ENCODE data around the gene RD3L.

Gene RD3L

GRCh38 chr14:103908580-103908979 lies 33.7 kb downstream of the RD3L start:
- Histone ChIP-seq H3K4me3 (ENCODE audit: low read depth, low read length) (no peak overlapping the region), H3K9me3 (ENCODE audit: control insufficient read depth, insufficient read depth, low read depth, low read length) (no peaks in the 10 kb centered on the region), H3K27me3 (ENCODE audit: control insufficient read depth, insufficient read depth, low read length) (no peaks in the 10 kb centered on the region), H3K27ac (ENCODE audit: low read depth, low read length) (no peak overlapping the region), H3K4me1 (ENCODE audit: control insufficient read depth, insufficient read depth, low read length) (peaks cover 9% of the 10 kb centered on the region; the same call in 1 of the 2 replicates), H3K9ac (ENCODE audit: low read length) (no peak overlapping the region), H3K36me3 (ENCODE audit: control insufficient read depth, insufficient read depth, low read length) (peaks cover 20% of the 10 kb centered on the region)

DNA sequence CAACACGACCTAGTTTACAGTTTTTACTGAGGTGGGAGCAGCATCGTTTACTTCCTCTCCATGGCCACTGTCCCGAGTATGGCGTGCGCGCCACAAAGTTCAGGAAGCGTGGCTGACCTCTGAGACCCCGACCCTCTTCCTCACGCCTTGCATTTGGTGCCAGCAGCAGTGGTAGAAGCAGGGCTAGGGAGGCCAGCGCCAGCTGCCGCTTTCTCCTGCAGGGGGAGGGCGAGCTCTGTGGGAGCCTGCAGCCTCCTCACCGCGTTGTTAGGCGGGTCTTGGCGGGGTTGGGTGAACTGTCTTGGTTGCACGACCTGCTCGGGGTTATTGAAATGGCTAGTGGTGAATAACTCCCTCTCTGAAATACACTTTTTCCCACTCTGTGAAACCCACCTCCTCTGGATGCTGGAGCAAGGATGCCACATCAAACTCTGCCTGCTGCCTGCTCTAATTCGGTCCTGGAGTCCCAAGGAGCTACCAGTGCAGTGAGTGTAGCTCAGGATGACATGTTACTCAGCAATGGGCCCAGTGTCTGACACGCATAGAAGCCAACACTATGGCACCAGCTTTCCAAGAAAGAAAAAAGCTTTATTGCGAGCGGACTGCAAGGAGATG lies 36.4 kb downstream of the RD3L start:
- no peaks in the 10 kb centered on the region for H3K9me3 ChIP-seq (ENCODE audit: control insufficient read depth, insufficient read depth, low read depth, low read length)
- H3K4me3 ChIP-seq (ENCODE audit: low read depth, low read length): no peak overlapping the region
- H3K27ac ChIP-seq (ENCODE audit: low read depth, low read length): no peak overlapping the region
- no peaks in the 10 kb centered on the region for H3K36me3 ChIP-seq (ENCODE audit: control insufficient read depth, insufficient read depth, low read length)
- no peak overlapping the region for H3K9ac ChIP-seq (ENCODE audit: low read length)
- no peaks in the 10 kb centered on the region for H3K27me3 ChIP-seq (ENCODE audit: control insufficient read depth, insufficient read depth, low read length)
- H3K4me1 ChIP-seq (ENCODE audit: control insufficient read depth, insufficient read depth, low read length): peaks cover 9% of the 10 kb centered on the region; the same call in 1 of the 2 replicates

GRCh38 chr14:103904493-103905107 lies 37.7 kb downstream of the RD3L start:
- H3K36me3 ChIP-seq (ENCODE audit: control insufficient read depth, insufficient read depth, low read length): no peaks in the 10 kb centered on the region
- H3K27me3 ChIP-seq (ENCODE audit: control insufficient read depth, insufficient read depth, low read length): no peaks in the 10 kb centered on the region
- H3K4me3 ChIP-seq (ENCODE audit: low read depth, low read length): no peak overlapping the region
- H3K9me3 ChIP-seq (ENCODE audit: control insufficient read depth, insufficient read depth, low read depth, low read length): no peaks in the 10 kb centered on the region
- H3K4me1 ChIP-seq (ENCODE audit: control insufficient read depth, insufficient read depth, low read length): no peaks in the 10 kb centered on the region
- no peak overlapping the region for H3K9ac ChIP-seq (ENCODE audit: low read length)
- no peak overlapping the region for H3K27ac ChIP-seq (ENCODE audit: low read depth, low read length)

DNA sequence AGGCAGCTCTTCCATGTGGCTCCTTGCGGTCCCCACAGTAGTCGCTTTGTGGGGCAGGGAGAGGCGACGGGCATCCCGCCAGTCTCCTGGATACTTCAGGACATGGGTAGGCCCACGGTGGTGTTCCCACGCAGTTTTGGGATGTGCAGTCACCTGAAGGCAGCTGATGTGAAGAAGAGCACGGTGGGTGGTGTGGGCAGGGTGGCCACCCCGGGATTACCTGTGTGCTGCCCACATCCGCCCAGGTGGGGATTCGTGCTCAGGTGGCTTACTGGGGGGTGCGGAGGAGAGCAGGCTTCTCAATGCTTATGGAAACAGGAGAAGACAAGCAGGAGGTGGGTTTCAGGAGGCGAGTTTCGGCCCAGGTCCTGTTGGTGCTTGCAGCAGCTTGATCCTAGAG lies 42.5 kb downstream of the RD3L start:
- Histone ChIP-seq H3K9ac (ENCODE audit: low read length) (no peak overlapping the region), H3K27ac (ENCODE audit: low read depth, low read length) (no peak overlapping the region), H3K4me1 (ENCODE audit: control insufficient read depth, insufficient read depth, low read length) (no peaks in the 10 kb centered on the region), H3K27me3 (ENCODE audit: control insufficient read depth, insufficient read depth, low read length) (peaks cover 5% of the 10 kb centered on the region; the same call in 1 of the 2 replicates), H3K36me3 (ENCODE audit: control insufficient read depth, insufficient read depth, low read length) (no peaks in the 10 kb centered on the region), H3K9me3 (ENCODE audit: control insufficient read depth, insufficient read depth, low read depth, low read length) (peaks cover 9% of the 10 kb centered on the region), H3K4me3 (ENCODE audit: low read depth, low read length) (no peak overlapping the region)

DNA sequence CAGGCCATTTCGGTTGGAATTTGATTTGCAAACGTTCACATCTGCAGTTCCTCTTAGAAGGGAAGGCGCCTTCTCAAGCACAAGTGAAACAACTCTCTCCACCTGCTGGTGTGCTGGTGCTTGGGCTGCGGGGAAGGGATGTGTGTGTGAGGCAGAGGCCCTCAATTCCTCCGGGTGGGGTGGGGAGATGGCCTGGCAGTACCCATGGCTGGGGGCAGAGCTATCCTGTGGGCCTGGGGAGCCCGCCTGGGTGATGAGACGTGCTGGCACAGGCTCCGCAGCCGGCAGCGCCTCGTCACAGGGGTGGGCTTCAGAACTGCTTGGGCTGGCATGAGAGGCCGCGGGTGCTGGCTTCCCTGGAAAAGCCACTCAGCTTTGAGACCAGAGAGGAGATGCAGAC lies 43.0 kb downstream of the RD3L start:
- Histone ChIP-seq H3K27me3 (ENCODE audit: control insufficient read depth, insufficient read depth, low read length) (peaks cover 5% of the 10 kb centered on the region; the same call in 1 of the 2 replicates), H3K4me1 (ENCODE audit: control insufficient read depth, insufficient read depth, low read length) (no peaks in the 10 kb centered on the region), H3K36me3 (ENCODE audit: control insufficient read depth, insufficient read depth, low read length) (no peaks in the 10 kb centered on the region), H3K27ac (ENCODE audit: low read depth, low read length) (no peak overlapping the region), H3K9me3 (ENCODE audit: control insufficient read depth, insufficient read depth, low read depth, low read length) (peaks cover 9% of the 10 kb centered on the region), H3K4me3 (ENCODE audit: low read depth, low read length) (no peak overlapping the region), H3K9ac (ENCODE audit: low read length) (no peak overlapping the region)

DNA sequence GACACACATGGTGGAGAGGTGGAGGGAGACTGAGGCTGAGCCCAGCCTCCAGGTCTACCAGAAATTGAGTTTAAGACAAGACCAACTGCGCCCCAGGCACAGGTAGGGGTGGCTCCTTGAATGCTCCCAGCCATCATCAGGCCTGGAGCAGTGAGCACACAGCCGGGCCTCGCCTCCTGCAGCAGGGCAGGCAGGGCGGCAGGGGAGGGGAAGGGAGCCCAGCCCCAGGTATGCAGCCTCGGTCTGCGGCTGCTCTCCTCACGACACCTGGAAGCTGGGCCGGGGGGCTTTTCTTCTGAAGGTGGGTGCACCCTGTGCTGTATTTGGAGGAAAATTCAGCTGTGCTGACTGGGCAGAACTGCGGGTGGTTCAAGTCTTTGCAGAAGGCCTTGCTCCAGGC lies 43.6 kb downstream of the RD3L start:
- Histone ChIP-seq H3K27me3 (ENCODE audit: control insufficient read depth, insufficient read depth, low read length) (peaks cover 5% of the 10 kb centered on the region; the same call in 1 of the 2 replicates), H3K9ac (ENCODE audit: low read length) (no peak overlapping the region), H3K4me3 (ENCODE audit: low read depth, low read length) (no peak overlapping the region), H3K27ac (ENCODE audit: low read depth, low read length) (no peak overlapping the region), H3K36me3 (ENCODE audit: control insufficient read depth, insufficient read depth, low read length) (no peaks in the 10 kb centered on the region), H3K9me3 (ENCODE audit: control insufficient read depth, insufficient read depth, low read depth, low read length) (peaks cover 9% of the 10 kb centered on the region), H3K4me1 (ENCODE audit: control insufficient read depth, insufficient read depth, low read length) (no peaks in the 10 kb centered on the region)

- Histone ChIP-seq H3K9ac (ENCODE audit: low read length) (no peak overlapping the region), H3K36me3 (ENCODE audit: control insufficient read depth, insufficient read depth, low read length) (no peaks in the 10 kb centered on the region), H3K27ac (ENCODE audit: low read depth, low read length) (no peak overlapping the region), H3K4me1 (ENCODE audit: control insufficient read depth, insufficient read depth, low read length) (no peaks in the 10 kb centered on the region), H3K9me3 (ENCODE audit: control insufficient read depth, insufficient read depth, low read depth, low read length) (peaks cover 9% of the 10 kb centered on the region), H3K4me3 (ENCODE audit: low read depth, low read length) (no peak overlapping the region), H3K27me3 (ENCODE audit: control insufficient read depth, insufficient read depth, low read length) (peaks cover 5% of the 10 kb centered on the region; the same call in 1 of the 2 replicates)
Measured at GRCh38 chr14:103898204-103898603, 44.1 kb downstream of the RD3L start.

GRCh38 chr14:103897075-103897947 lies 45.0 kb downstream of the RD3L start:
- H3K4me1 ChIP-seq (ENCODE audit: control insufficient read depth, insufficient read depth, low read length): no peaks in the 10 kb centered on the region

GRCh38 chr14:103896578-103896977 lies 45.8 kb downstream of the RD3L start:
- peaks cover 9% of the 10 kb centered on the region for H3K9me3 ChIP-seq (ENCODE audit: control insufficient read depth, insufficient read depth, low read depth, low read length)
- H3K4me3 ChIP-seq (ENCODE audit: low read depth, low read length): no peak overlapping the region
- no peaks in the 10 kb centered on the region for H3K4me1 ChIP-seq (ENCODE audit: control insufficient read depth, insufficient read depth, low read length)
- peaks cover 5% of the 10 kb centered on the region; the same call in 1 of the 2 replicates for H3K27me3 ChIP-seq (ENCODE audit: control insufficient read depth, insufficient read depth, low read length)
- H3K27ac ChIP-seq (ENCODE audit: low read depth, low read length): no peak overlapping the region
- no peak overlapping the region for H3K9ac ChIP-seq (ENCODE audit: low read length)
- H3K36me3 ChIP-seq (ENCODE audit: control insufficient read depth, insufficient read depth, low read length): no peaks in the 10 kb centered on the region

More at GRCh38 chr14:103897075-103897947, 45.0 kb downstream of the RD3L start:
- Histone ChIP-seq H3K9me3 (ENCODE audit: control insufficient read depth, insufficient read depth, low read depth, low read length) (peaks cover 9% of the 10 kb centered on the region), H3K4me3 (ENCODE audit: low read depth, low read length) (no peak overlapping the region), H3K27ac (ENCODE audit: low read depth, low read length) (no peak overlapping the region), H3K9ac (ENCODE audit: low read length) (no peak overlapping the region), H3K27me3 (ENCODE audit: control insufficient read depth, insufficient read depth, low read length) (peaks cover 5% of the 10 kb centered on the region; the same call in 1 of the 2 replicates), H3K36me3 (ENCODE audit: control insufficient read depth, insufficient read depth, low read length) (no peaks in the 10 kb centered on the region)

GRCh38 chr14:103894723-103895059 lies 47.6 kb downstream of the RD3L start:
- no peaks in the 10 kb centered on the region for H3K36me3 ChIP-seq (ENCODE audit: control insufficient read depth, insufficient read depth, low read length)
- H3K27me3 ChIP-seq (ENCODE audit: control insufficient read depth, insufficient read depth, low read length): peaks cover 5% of the 10 kb centered on the region; the same call in 1 of the 2 replicates
- H3K9ac ChIP-seq (ENCODE audit: low read length): no peak overlapping the region
- no peak overlapping the region for H3K27ac ChIP-seq (ENCODE audit: low read depth, low read length)
- H3K9me3 ChIP-seq (ENCODE audit: control insufficient read depth, insufficient read depth, low read depth, low read length): peaks cover 9% of the 10 kb centered on the region
- no peak overlapping the region for H3K4me3 ChIP-seq (ENCODE audit: low read depth, low read length)
- no peaks in the 10 kb centered on the region; the same call in 1 of the 2 replicates for H3K4me1 ChIP-seq (ENCODE audit: control insufficient read depth, insufficient read depth, low read length)

Measured in HUES6 (cell line).